ENCODE measurements around the gene DEK.
"Not testable (repeated sequence)": the region's sequence is repeated elsewhere in the genome, so short reads cannot be mapped to it uniquely, and the experiment has no call there.

DEK gene

GRCh38 chr6:18240230-18240629 lies 24.1 kb downstream of the DEK start:
- DNase-seq (ENCODE audit: low read depth) = no peak

GRCh38 chr6:18237167-18237566 lies 27.2 kb downstream of the DEK start:
- no peak for DNase-seq (ENCODE audit: low read depth)

- DNase-seq (ENCODE audit: low read depth) = no peak
These were observed 28.8 kb downstream of the DEK start for GRCh38 chr6:18235524-18235923.

GRCh38 chr6:18234564-18234963 lies 29.8 kb downstream of the DEK start:
- no peak for DNase-seq (ENCODE audit: low read depth)

- not testable (repeated sequence) for DNase-seq (ENCODE audit: low read depth)
These were observed 30.6 kb downstream of the DEK start for GRCh38 chr6:18233770-18234169.

- not testable (repeated sequence) for DNase-seq (ENCODE audit: low read depth)
These were observed 32.5 kb downstream of the DEK start for GRCh38 chr6:18231856-18232255.

- not testable (repeated sequence) for DNase-seq (ENCODE audit: low read depth)
These were observed 35.7 kb downstream of the DEK start for GRCh38 chr6:18228590-18228989.

GRCh38 chr6:18227166-18227565 lies 37.2 kb downstream of the DEK start:
- DNase-seq (ENCODE audit: low read depth) = not testable (repeated sequence)

- not testable (repeated sequence) for DNase-seq (ENCODE audit: low read depth)
These were observed 37.8 kb downstream of the DEK start for GRCh38 chr6:18226451-18227105.

- DNase-seq (ENCODE audit: low read depth) = no peak
These were observed 43.1 kb downstream of the DEK start for GRCh38 chr6:18221288-18221615.

GRCh38 chr6:18219591-18219990 lies 44.7 kb downstream of the DEK start:
- DNase-seq (ENCODE audit: low read depth) = no peak

- DNase-seq (ENCODE audit: low read depth) = no peak
These were observed 46.1 kb downstream of the DEK start for GRCh38 chr6:18218233-18218632.

- no peak for DNase-seq (ENCODE audit: low read depth)
These were observed 47.9 kb downstream of the DEK start for GRCh38 chr6:18216411-18216810.

GRCh38 chr6:18215436-18215835 lies 48.9 kb downstream of the DEK start:
- no peak for DNase-seq (ENCODE audit: low read depth)

GRCh38 chr6:18214003-18214402 lies 50.3 kb downstream of the DEK start:
- DNase-seq (ENCODE audit: low read depth) = no peak

GRCh38 chr6:18213439-18213838 lies 50.9 kb downstream of the DEK start:
- DNase-seq (ENCODE audit: low read depth) = no peak

- no peak for DNase-seq (ENCODE audit: low read depth)
These were observed 52.1 kb downstream of the DEK start for GRCh38 chr6:18212231-18212630.

GRCh38 chr6:18211338-18211737 lies 53.0 kb downstream of the DEK start:
- no peak for DNase-seq (ENCODE audit: low read depth)

- DNase-seq (ENCODE audit: low read depth) = no peak
These were observed 53.6 kb downstream of the DEK start for GRCh38 chr6:18210707-18211106.

- no peak for DNase-seq (ENCODE audit: low read depth)
These were observed 54.7 kb downstream of the DEK start for GRCh38 chr6:18209539-18210197.

GRCh38 chr6:18208778-18209177 lies 55.6 kb downstream of the DEK start:
- DNase-seq (ENCODE audit: low read depth) = not testable (repeated sequence)

- no peak for DNase-seq (ENCODE audit: low read depth)
These were observed 56.4 kb downstream of the DEK start for GRCh38 chr6:18207949-18208348.

GRCh38 chr6:18207438-18207837 lies 56.9 kb downstream of the DEK start:
- no peak for DNase-seq (ENCODE audit: low read depth)

GRCh38 chr6:18206591-18206990 lies 57.7 kb downstream of the DEK start:
- no peak for DNase-seq (ENCODE audit: low read depth)
